Prostate gland (tissue), 2 donors: ENCODE data around the gene SLC25A17.

Source experiments
- CTCF ChIP-seq, 4 experiments: fragments of 200-600 bp in 2 of 4; fragments of 450-650 bp in 2 of 4; sonication (generic) in 2 of 4; IDR thresholded peaks; 1 replicate in 3 of 4; 2 replicates in 1 of 4; pipeline ENCODE4 v1.5.1; 2016 to 2019; ENCODE audit warnings: antibody characterized with exemption in 4 of 4, mild to moderate bottlenecking in 2 of 4, moderate library complexity in 2 of 4
- POLR2A ChIP-seq: fragments of 450-650 bp; IDR thresholded peaks from one replicate; pipeline ENCODE4 v1.6.1; 2016; ENCODE audit warnings: antibody characterized with exemption, mild to moderate bottlenecking

GRCh38 chr22:40829131-40829530, 10.0 kb upstream of the SLC25A17 start:
- TF ChIP-seq CTCF (IDR thresholded peaks at IDR 0.05): no peak
- no peak for TF ChIP-seq POLR2A
